ENCODE measurements around the gene IL5RA. TPM values are rescaled to one million over a fixed set of nuclear protein-coding genes. Genes with fewer than 3 reads are reported as not detected.

The IL5RA gene
- total RNA-seq, 4 donors from 2014 or later: 0.16 TPM; not detected in 3

- no peak for TF ChIP-seq EP300 (IDR thresholded peaks at IDR 0.05)
- TF ChIP-seq, protein P1, sequence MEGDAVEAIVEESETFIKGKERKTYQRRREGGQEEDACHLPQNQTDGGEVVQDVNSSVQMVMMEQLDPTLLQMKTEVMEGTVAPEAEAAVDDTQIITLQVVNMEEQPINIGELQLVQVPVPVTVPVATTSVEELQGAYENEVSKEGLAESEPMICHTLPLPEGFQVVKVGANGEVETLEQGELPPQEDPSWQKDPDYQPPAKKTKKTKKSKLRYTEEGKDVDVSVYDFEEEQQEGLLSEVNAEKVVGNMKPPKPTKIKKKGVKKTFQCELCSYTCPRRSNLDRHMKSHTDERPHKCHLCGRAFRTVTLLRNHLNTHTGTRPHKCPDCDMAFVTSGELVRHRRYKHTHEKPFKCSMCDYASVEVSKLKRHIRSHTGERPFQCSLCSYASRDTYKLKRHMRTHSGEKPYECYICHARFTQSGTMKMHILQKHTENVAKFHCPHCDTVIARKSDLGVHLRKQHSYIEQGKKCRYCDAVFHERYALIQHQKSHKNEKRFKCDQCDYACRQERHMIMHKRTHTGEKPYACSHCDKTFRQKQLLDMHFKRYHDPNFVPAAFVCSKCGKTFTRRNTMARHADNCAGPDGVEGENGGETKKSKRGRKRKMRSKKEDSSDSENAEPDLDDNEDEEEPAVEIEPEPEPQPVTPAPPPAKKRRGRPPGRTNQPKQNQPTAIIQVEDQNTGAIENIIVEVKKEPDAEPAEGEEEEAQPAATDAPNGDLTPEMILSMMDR (IDR thresholded peaks at IDR 0.05): no peak
- TF ChIP-seq POLR2AphosphoS5 (IDR thresholded peaks at IDR 0.05): no peak
- TF ChIP-seq POLR2A (IDR thresholded peaks at IDR 0.05): no peak
- no peak for DNase-seq (ENCODE audit: low spot score in 2 of 2)
- Histone ChIP-seq H3K27ac (no peak overlapping the region), H3K36me3 (peaks cover 69% of the 10 kb centered on the region), H3K9me3 (no peaks in the 10 kb centered on the region), H3K27me3 (no peaks in the 10 kb centered on the region), H3K4me3 (no peak overlapping the region), H3K4me1 (no peaks in the 10 kb centered on the region)
Measured at GRCh38 chr3:3141939-3142338, 31.8 kb upstream of the IL5RA start.

GRCh38 chr3:3137526-3137925 lies 27.4 kb upstream of the IL5RA start:
- Histone ChIP-seq H3K4me1 (no peaks in the 10 kb centered on the region), H3K27ac (no peak overlapping the region), H3K4me3 (no peak overlapping the region), H3K27me3 (no peaks in the 10 kb centered on the region), H3K36me3 (peaks cover 42% of the 10 kb centered on the region), H3K9me3 (no peaks in the 10 kb centered on the region)
- TF ChIP-seq EP300 (IDR thresholded peaks at IDR 0.05) (no peak), POLR2AphosphoS5 (IDR thresholded peaks at IDR 0.05) (no peak), POLR2A (IDR thresholded peaks at IDR 0.05) (no peak)
- TF ChIP-seq, protein P1 (IDR thresholded peaks at IDR 0.05): no peak
- 90% methylated on average over 6 of the region's 6 CpGs for WGBS
- DNase-seq (ENCODE audit: low spot score in 2 of 2): no peak

DNA sequence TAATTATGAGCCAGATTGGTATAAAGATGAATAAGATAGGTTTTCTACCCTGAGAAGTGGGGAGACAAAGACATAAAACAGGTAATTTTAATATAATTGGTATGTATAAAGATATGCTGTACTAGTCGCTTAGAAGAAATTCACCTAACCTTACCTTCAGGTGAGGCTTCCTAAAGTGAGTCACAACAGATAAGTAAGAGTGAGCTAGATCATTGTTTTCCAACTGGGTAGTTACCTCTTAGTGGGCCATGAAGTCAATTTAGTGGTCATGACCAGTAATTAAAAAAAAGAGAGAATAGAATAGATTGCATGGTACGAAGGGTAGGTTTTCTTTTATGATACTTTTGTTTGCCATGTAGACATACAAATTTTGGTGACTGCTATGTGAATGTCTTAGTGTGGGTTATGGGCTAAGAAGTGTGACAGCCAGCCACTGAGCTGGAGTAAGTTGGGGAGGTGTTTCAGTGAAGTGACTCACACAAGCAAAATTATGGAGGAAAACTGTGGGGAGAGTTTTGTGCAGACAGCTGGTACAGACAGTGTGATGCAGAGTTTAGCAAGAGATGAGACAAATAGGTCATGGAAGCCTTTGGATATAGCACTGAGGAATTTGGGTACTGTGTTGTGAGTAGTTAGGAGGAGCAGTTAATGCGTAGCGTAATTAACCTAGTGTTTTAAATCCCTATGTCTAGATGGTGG lies 24.7 kb upstream of the IL5RA start:
- 94% methylated on average over 4 of the region's 4 CpGs for WGBS
- no peak for TF ChIP-seq POLR2AphosphoS5 (IDR thresholded peaks at IDR 0.05)
- TF ChIP-seq EP300 (IDR thresholded peaks at IDR 0.05): no peak
- TF ChIP-seq POLR2A (IDR thresholded peaks at IDR 0.05): no peak
- TF ChIP-seq, protein P1 (IDR thresholded peaks at IDR 0.05): no peak
- H3K9me3 ChIP-seq: no peaks in the 10 kb centered on the region
- H3K27ac ChIP-seq: no peak overlapping the region
- no peaks in the 10 kb centered on the region for H3K4me1 ChIP-seq
- H3K36me3 ChIP-seq: peaks cover 34% of the 10 kb centered on the region
- no peak for DNase-seq (ENCODE audit: low spot score in 2 of 2)
- no peak overlapping the region for H3K4me3 ChIP-seq
- H3K27me3 ChIP-seq: no peaks in the 10 kb centered on the region

DNA sequence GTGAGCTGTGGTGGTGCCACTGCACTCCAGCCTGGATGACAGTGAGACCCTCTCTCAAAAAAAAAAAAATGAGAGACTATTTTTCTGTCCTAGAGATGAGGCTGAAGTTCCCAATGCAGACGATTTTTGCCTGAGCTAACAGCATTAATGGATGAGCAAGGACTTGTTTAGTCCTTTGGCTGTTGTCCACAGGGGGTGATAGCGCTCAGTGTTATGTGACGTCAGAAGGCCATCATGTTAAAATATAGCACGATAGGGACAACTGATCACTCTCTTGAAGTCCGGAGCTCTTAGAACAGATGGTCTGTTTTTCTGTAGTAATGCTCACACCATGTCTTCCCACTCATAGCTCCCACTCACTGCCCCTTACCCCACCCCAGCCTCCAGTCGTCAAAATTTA lies 23.3 kb upstream of the IL5RA start:
- 85% methylated on average over 6 of the region's 6 CpGs for WGBS
- no peaks in the 10 kb centered on the region for H3K27me3 ChIP-seq
- no peaks in the 10 kb centered on the region for H3K4me1 ChIP-seq
- no peak for DNase-seq (ENCODE audit: low spot score in 2 of 2)
- no peak overlapping the region for H3K27ac ChIP-seq
- no peak for TF ChIP-seq POLR2A (IDR thresholded peaks at IDR 0.05)
- no peak for TF ChIP-seq EP300 (IDR thresholded peaks at IDR 0.05)
- TF ChIP-seq, protein P1 (IDR thresholded peaks at IDR 0.05): no peak
- TF ChIP-seq POLR2AphosphoS5 (IDR thresholded peaks at IDR 0.05): no peak
- no peak overlapping the region for H3K4me3 ChIP-seq
- peaks cover 31% of the 10 kb centered on the region for H3K36me3 ChIP-seq
- no peaks in the 10 kb centered on the region for H3K9me3 ChIP-seq

DNA sequence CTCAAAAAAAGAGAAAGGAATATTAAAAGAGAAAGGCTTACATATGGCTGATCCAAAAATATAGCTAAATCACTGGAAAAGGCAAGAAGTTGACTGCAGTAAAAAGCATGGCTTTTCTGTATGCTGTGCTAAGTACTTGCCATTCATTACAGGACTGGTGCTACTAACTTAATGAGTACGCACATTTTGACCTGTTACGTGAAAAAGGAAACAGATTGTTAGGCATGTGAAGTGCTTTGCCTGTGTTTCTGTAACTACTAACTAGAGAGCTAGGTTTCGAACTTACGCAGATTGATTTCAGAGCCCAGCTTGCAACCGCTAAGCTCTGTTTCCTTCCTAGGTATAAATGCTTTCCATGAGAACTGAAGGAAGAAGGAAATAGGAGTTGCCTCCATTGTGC lies 19.4 kb upstream of the IL5RA start:
- no peak overlapping the region for H3K4me3 ChIP-seq
- H3K27ac ChIP-seq: no peak overlapping the region
- DNase-seq (ENCODE audit: low spot score in 2 of 2): no peak
- H3K27me3 ChIP-seq: no peaks in the 10 kb centered on the region
- H3K36me3 ChIP-seq: peaks cover 23% of the 10 kb centered on the region
- WGBS: 72% methylated on average over 5 of the region's 5 CpGs
- TF ChIP-seq POLR2A (IDR thresholded peaks at IDR 0.05) (no peak), POLR2AphosphoS5 (IDR thresholded peaks at IDR 0.05) (no peak), EP300 (IDR thresholded peaks at IDR 0.05) (no peak)
- TF ChIP-seq, protein P1 (IDR thresholded peaks at IDR 0.05): no peak
- no peaks in the 10 kb centered on the region for H3K9me3 ChIP-seq
- H3K4me1 ChIP-seq: peaks cover 17% of the 10 kb centered on the region
